ENCODE results near the gene CENPM.

Gene CENPM

GRCh38 chr22:41912338-41913039 lies 34.5 kb downstream of the CENPM start:
- DNase-seq: no peak

GRCh38 chr22:41911001-41911611 lies 35.8 kb downstream of the CENPM start:
- peak; percentile 26 for DNase-seq

GRCh38 chr22:41910050-41911000 lies 36.6 kb downstream of the CENPM start:
- peak; percentile 32 for DNase-seq

- peak; percentile 28 for DNase-seq
Observed at GRCh38 chr22:41909310-41910049, 37.5 kb downstream of the CENPM start.

GRCh38 chr22:41908411-41909309 lies 38.3 kb downstream of the CENPM start:
- peak; percentile 21 for DNase-seq

- peak; percentile 17 for DNase-seq
Observed at GRCh38 chr22:41907436-41908401, 39.2 kb downstream of the CENPM start.

GRCh38 chr22:41906822-41907221 lies 40.1 kb downstream of the CENPM start:
- DNase-seq: no peak

GRCh38 chr22:41905411-41906202 lies 41.3 kb downstream of the CENPM start:
- no peak for DNase-seq

GRCh38 chr22:41904450-41905410 lies 42.2 kb downstream of the CENPM start:
- DNase-seq: no peak

GRCh38 chr22:41902932-41903421 lies 44.0 kb downstream of the CENPM start:
- DNase-seq: no peak

GRCh38 chr22:41902016-41902415 lies 44.9 kb downstream of the CENPM start:
- no peak for DNase-seq

GRCh38 chr22:41900652-41901312 lies 46.2 kb downstream of the CENPM start:
- DNase-seq: no peak

- DNase-seq: no peak
Observed at GRCh38 chr22:41899992-41900651, 46.8 kb downstream of the CENPM start.

GRCh38 chr22:41899110-41899509 lies 47.8 kb downstream of the CENPM start:
- DNase-seq: no peak

- DNase-seq: no peak
Observed at GRCh38 chr22:41898645-41899044, 48.3 kb downstream of the CENPM start.

- no peak for DNase-seq
Observed at GRCh38 chr22:41893591-41894375, 53.2 kb downstream of the CENPM start.
